GM10248 (cell line): ENCODE data around the gene PPP2R5D.
A peak's percentile ranks its signal among the peaks of the same experiment; 100 is the strongest.
"Not testable (repeated sequence)": the region's sequence is repeated elsewhere in the genome, so short reads cannot be mapped to it uniquely, and the experiment has no call there.

Experiments
- CTCF ChIA-PET: fragments of 300-600 bp; sonication (Branson Sonifier 250); formaldehyde crosslinking; extraction: SDS; loops from one replicate; lab custom pipeline; 2021; ENCODE audit warnings: antibody characterized with exemption; lab: Yijun Ruan, JAX
- POLR2A ChIA-PET: fragments of 350-650 bp; sonication (Branson Sonifier 250); formaldehyde crosslinking; extraction: SDS; loops from one replicate; lab custom pipeline; 2020; ENCODE audit warnings: antibody characterized with exemption; lab: Yijun Ruan, JAX
- DNase-seq: peaks from one replicate; pipeline ENCODE4 v3.0.0; 2012; ENCODE audit errors: extremely low spot score
- CTCF ChIP-seq: IDR thresholded peaks from 2 replicates; pipeline ENCODE4 v1.5.1; 2012; ENCODE audit warnings: mild to moderate bottlenecking, low read depth; ENCODE audit errors: extremely low read depth, missing control alignments, control extremely low read depth

The PPP2R5D gene

GRCh38 chr6:42938987-42939809 is 45.2 kb upstream of the PPP2R5D start:
- CTCF ChIA-PET: no interaction called here
- POLR2A ChIA-PET: interaction anchor here (0.7 kb wide), 1 partner anchor 10 kb away, joined by 11 read pairs; the partner anchor contains the start of gene CNPY3
- no peak for DNase-seq
- TF ChIP-seq CTCF: no peak

- POLR2A ChIA-PET: no interaction called here
- CTCF ChIA-PET: interaction anchor here (1.4 kb wide), 1 partner anchor 13 kb away, joined by 3 read pairs; no protein-coding TSS in a partner anchor
These were observed 44.6 kb upstream of the PPP2R5D start for GRCh38 chr6:42939810-42940167.

GRCh38 chr6:42940493-42941045 is 43.8 kb upstream of the PPP2R5D start:
- ChIA-PET POLR2A (interaction anchor here (0.6 kb wide), 2 partner anchors 87 to 561 kb away, joined by 3 to 4 read pairs; no protein-coding TSS in a partner anchor), CTCF (interaction anchor here (1.4 kb wide), 1 partner anchor 12 kb away, joined by 3 read pairs; no protein-coding TSS in a partner anchor)
- TF ChIP-seq CTCF: no peak
- DNase-seq: peak; percentile 5

More at GRCh38 chr6:42939810-42940167, 44.6 kb upstream of the PPP2R5D start:
- TF ChIP-seq CTCF: no peak
- DNase-seq: no peak

- POLR2A ChIA-PET, DNase-seq: not testable (repeated sequence)
- CTCF ChIA-PET: interaction anchor here (1.4 kb wide), 1 partner anchor 11 kb away, joined by 3 read pairs; no protein-coding TSS in a partner anchor
These were observed 43.0 kb upstream of the PPP2R5D start for GRCh38 chr6:42941356-42941755.

GRCh38 chr6:42942444-42942843 is 41.9 kb upstream of the PPP2R5D start:
- DNase-seq: no peak
- ChIA-PET CTCF (no interaction called here), POLR2A (no interaction called here)
- no peak for TF ChIP-seq CTCF

GRCh38 chr6:42947950-42948349 is 36.4 kb upstream of the PPP2R5D start:
- CTCF ChIA-PET: no interaction called here
- POLR2A ChIA-PET: no interaction called here
- DNase-seq: no peak
- no peak for TF ChIP-seq CTCF
